ENCODE results near the gene TMEM135.

The TMEM135 gene

DNA sequence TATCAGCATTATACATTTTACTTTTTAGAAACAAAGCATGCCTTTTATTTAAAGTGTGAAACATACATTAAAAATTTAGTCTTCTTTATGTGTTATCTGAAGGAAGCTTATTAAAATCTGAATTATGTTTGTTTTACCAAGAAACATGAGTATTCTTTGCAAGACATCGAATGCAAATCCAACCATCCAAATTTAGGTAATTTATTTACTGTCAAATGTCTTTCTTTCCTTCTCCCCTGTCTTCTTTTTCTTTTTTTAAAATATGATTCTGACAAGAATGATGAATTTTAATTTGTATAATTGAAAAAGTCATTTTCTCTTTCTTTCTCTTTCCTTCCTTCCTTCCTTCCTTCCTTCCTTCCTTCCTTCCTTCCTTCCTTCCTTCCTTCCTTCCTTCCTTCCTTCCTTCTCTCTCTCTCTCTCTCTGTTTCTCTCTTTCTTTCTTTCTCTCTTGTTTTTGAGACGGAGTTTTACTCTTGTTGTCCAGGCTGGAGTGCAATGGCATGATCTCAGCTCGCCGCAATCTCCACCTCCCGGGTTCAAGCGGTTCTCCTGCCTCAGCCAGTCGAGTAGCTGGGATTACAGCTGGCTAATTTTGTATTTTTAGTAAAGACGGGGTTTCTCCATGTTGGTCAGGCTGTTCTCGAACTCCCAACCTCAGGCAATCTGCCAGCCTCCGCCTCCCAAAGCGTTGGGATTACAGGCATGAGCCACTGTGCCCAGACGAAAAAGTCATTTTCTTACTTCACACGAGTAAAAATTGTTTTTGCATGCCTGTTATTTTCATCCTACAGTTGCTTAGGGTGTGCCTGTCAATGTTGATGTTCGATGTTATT, 157.5 kb downstream of the TMEM135 start:
- no peak for DNase-seq (ENCODE audit: low spot score)

DNA sequence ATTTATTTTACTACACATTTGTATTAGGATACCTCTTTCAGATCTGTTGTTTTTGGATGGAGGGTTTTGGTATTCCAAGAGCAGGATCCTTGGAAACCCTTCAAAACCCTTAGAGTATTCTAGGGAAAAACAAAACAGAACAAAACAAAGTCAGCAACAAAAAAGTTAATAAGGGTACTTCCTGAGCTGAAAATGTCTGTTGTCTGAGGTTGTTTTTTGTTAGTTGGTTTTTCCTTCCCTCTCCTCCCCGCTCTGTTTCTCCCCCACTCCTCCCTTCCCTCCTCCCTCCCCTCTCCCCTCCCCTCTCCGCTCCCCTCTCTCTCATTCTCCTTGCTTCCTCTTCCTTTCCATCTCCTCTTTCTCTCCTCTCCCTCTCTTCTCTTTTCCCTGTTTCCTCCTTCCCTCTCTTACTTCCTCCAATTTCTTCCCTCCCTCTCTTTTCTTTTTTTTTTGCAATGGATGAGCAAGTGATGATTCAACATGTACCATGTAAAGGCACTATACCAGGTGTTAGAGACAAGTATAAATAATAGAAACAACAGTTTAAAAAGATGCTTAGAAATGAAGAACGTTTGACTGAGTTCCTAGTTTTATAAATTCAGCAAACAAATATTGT, 160.6 kb downstream of the TMEM135 start:
- no peak for DNase-seq (ENCODE audit: low spot score)

GRCh38 chr11:87201376-87201775, 163.6 kb downstream of the TMEM135 start:
- DNase-seq (ENCODE audit: low spot score): no peak

DNA sequence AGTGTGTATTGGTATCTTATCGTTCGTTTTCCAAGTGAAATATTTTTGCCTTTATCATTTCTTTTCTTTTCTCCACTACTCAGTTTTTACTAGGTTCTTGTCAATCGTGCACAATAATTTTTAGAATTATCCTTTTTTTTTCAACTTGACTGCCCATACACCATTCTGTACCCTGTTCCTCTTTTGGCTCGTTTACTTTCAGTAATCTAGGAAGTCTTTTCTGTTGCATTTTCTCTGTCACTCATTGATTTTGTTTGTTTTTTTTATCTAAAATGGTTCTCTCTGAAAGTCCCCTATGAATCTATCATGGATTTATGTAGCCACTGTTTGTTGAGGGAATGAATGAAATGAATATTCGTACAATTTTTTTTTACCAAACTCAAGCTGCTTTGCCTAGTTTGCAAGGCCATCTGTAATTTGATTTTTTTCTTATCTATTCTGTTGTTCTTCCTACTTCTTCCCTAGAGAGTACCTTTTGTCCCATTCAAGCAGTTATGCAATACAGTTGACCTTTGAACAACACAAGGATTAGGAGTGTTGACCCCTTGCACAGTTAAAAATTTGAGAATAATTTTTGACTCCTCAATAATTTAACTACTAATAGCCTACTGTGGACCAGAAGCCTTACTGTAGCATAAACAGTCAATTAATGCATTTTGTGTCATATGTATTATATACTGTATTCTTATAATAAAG, 166.3 kb downstream of the TMEM135 start:
- no peak for DNase-seq (ENCODE audit: low spot score)

- DNase-seq (ENCODE audit: low spot score): no peak
Observed at GRCh38 chr11:87212891-87213290, 175.2 kb downstream of the TMEM135 start.

- DNase-seq (ENCODE audit: low spot score): no peak
Observed at GRCh38 chr11:87213444-87213843, 175.7 kb downstream of the TMEM135 start.

DNA sequence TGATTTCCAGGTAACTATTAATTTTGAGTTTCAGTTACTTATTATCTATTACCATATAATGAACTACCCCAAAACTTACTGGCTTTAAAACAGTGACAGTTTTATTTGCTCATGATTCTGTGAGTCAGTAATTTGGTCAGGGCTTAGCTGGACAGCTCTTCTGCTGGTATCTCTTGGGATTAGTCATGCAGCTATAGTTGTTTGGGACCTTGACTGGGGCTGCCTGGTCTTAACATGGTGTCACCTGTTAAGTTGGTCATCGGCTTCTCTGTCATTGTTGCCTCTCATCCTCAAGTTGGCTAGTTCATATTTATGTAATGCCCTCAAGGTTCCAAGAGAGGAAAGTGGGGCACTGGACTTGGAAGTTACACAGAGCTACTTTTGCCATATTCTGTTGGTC, 177.5 kb downstream of the TMEM135 start:
- no peak for DNase-seq (ENCODE audit: low spot score)

GRCh38 chr11:87219266-87219665, 181.5 kb downstream of the TMEM135 start:
- DNase-seq (ENCODE audit: low spot score): no peak

- peak; percentile 27 for DNase-seq (ENCODE audit: low spot score)
Observed at GRCh38 chr11:87223816-87224215, 186.1 kb downstream of the TMEM135 start.

DNA sequence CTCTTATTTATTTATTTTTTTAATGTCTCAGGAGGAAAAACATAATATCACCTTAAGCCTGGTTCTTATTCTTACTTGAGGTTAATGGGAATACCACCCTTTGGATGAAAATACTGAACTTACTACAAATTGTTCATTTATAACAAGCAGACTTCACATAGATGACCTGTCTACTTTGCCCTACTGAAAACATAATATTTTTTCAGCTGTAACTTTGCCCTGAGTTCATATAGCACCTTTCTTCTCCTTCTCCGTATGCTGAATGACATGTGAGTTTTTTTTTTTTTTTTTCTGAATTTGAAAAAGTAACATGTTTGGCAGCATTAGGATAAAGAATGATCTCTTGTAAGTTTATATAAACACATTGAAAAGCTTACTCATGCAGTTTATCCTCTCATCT, 186.8 kb downstream of the TMEM135 start:
- DNase-seq (ENCODE audit: low spot score): no peak

- DNase-seq (ENCODE audit: low spot score): no peak
Observed at GRCh38 chr11:87228820-87229219, 191.1 kb downstream of the TMEM135 start.

GRCh38 chr11:87230995-87231394, 193.3 kb downstream of the TMEM135 start:
- DNase-seq (ENCODE audit: low spot score): no peak

GRCh38 chr11:87232320-87232719, 194.6 kb downstream of the TMEM135 start:
- DNase-seq (ENCODE audit: low spot score): no peak

DNA sequence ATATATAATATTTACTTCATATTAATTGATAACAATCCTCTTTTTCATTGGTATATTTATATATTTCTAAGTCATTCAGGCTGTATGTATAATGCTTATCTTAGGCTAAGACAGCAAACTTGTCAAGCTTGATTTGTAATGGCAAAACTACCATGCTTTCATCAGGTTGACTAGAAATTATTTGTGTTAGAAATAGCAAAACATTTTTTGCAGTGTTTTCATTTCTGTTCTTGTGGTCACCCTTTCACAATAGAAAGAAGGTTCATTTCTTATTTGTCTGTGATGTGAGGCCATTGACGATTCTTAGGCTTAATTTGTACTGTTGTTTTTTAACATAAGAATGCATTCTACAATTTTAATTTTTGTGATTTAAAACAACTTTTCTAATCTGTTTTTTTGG, 197.6 kb downstream of the TMEM135 start:
- DNase-seq (ENCODE audit: low spot score): no peak

- no peak for DNase-seq (ENCODE audit: low spot score)
Observed at GRCh38 chr11:87236368-87236767, 198.6 kb downstream of the TMEM135 start.

DNA sequence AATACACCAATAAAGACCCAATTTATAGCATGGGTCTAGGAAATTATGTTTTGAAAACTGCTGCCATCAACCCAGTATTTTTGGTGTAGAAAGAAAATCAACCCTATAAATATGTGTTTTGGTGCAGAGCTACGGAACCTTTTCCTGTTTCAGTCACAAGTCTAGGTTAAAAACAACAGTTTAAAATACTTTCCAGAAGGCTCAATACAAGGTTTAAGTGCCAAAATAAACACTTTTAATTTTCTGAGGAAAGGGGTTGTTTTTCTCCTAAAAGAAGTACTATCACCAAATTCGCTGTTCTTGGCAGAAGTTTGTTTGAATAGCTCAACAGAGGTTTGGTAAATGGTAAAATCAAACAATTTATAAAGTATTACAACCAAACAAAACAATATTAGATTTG, 201.3 kb downstream of the TMEM135 start:
- no peak for DNase-seq (ENCODE audit: low spot score)

GRCh38 chr11:87239531-87239930, 201.8 kb downstream of the TMEM135 start:
- DNase-seq (ENCODE audit: low spot score): no peak

DNA sequence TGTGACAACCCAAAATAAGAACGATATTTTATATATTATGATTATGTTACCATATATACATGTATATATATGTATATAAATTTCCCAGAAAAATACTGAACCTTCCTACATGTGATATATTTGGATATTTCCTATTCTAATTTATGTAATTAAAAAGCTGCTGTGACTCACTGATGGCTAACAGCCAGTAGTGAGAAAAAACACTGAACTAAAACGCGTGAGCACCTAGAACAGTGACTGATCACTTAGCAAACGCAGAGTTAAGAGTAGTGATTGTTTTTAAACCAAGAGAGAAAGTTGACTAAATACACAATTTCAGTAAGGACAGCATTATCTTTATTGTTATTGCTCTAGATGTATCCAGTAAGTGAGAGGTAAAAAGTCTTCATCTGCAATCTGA, 213.8 kb downstream of the TMEM135 start:
- DNase-seq (ENCODE audit: low spot score): no peak

- no peak for DNase-seq (ENCODE audit: low spot score)
Observed at GRCh38 chr11:87252869-87253268, 215.1 kb downstream of the TMEM135 start.

GRCh38 chr11:87254562-87254961, 216.8 kb downstream of the TMEM135 start:
- DNase-seq (ENCODE audit: low spot score): no peak

DNA sequence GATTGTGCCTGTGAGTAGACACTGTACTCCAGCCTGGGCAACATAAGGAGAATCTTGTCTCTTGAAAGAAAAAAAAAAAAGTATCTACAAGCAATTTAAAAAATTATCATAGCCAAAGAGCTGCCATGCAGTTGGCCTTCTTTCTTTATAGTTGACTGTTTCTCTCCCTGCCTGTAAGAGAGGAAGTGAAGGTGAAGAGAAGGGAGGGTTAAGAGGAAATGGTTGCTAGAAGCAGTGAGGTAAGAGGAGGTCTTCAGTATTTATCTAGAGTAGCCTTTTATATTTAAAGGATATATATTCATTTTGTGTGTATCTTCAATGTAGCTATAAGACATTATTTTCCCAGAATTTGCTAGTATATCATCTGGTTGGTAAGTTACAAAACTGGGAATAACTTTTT, 217.9 kb downstream of the TMEM135 start:
- DNase-seq (ENCODE audit: low spot score): no peak

DNA sequence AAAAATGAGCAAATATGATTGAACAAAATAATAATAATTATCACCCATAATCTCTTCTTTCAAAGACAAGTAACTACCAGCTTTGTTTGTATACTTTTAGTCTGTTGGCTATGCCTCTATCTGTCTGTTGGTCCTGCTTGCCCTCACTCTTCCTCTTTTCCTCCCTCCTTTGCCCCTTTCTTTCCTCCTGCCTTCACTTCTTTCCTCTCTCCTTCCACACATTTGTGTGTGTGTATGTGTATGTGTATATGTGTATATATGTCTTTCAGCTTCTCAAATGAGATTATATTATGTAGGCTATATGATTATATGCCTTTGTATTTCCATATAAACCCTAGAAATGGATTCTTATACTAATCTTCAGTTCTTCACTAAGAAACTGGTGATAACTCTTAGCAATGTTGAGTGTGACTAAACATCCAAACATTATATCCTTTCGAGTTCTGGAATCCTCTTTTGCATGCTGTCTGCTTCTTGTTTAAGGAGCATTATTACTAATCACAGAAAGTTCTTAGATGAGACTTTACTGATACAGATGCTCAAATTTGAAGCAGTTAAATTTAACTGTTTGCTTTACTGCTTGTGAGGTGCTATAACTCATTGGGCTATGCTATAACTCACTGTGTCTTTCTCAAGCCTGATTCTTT, 219.1 kb downstream of the TMEM135 start:
- DNase-seq (ENCODE audit: low spot score): peak; percentile 16

All from GM03348 (cell line).